ENCODE data around the gene NUCB2.

NUCB2 gene

DNA sequence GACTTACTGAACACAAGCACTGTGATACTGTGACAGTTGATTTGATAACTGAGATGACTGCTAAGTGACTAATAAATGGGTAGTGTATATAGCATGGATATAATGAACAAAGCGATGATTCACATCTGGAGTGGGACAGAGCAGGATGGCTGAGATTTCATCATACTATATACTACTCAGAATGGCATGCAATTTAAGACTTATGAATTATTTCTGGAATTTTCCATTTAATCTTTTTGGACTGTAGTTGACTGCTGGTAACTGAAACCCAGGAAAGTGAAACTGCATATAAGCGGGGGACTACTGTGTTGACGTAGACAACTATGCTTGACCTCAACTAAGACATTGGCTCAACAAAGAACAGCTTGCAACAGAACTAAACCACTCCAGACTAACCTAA lies 20.0 kb upstream of the NUCB2 start:
- H3K27ac Mint-ChIP-seq: peak overlapping the region in 1 of 3 experiments; percentile 53
- H3K9me3 Mint-ChIP-seq: no peaks in the 10 kb centered on the region
- H3K4me3 Mint-ChIP-seq: no peak overlapping the region
- H3K36me3 Mint-ChIP-seq (ENCODE audit: low read depth): no peaks in the 10 kb centered on the region
- no peaks in the 10 kb centered on the region for H3K4me1 Mint-ChIP-seq
- TF ChIP-seq, protein P1, sequence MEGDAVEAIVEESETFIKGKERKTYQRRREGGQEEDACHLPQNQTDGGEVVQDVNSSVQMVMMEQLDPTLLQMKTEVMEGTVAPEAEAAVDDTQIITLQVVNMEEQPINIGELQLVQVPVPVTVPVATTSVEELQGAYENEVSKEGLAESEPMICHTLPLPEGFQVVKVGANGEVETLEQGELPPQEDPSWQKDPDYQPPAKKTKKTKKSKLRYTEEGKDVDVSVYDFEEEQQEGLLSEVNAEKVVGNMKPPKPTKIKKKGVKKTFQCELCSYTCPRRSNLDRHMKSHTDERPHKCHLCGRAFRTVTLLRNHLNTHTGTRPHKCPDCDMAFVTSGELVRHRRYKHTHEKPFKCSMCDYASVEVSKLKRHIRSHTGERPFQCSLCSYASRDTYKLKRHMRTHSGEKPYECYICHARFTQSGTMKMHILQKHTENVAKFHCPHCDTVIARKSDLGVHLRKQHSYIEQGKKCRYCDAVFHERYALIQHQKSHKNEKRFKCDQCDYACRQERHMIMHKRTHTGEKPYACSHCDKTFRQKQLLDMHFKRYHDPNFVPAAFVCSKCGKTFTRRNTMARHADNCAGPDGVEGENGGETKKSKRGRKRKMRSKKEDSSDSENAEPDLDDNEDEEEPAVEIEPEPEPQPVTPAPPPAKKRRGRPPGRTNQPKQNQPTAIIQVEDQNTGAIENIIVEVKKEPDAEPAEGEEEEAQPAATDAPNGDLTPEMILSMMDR (IDR thresholded peaks at IDR 0.05; ENCODE audit: unreplicated experiment in 3 of 3): no peak
- no peaks in the 10 kb centered on the region for H3K27me3 Mint-ChIP-seq (ENCODE audit: low read depth)

DNA sequence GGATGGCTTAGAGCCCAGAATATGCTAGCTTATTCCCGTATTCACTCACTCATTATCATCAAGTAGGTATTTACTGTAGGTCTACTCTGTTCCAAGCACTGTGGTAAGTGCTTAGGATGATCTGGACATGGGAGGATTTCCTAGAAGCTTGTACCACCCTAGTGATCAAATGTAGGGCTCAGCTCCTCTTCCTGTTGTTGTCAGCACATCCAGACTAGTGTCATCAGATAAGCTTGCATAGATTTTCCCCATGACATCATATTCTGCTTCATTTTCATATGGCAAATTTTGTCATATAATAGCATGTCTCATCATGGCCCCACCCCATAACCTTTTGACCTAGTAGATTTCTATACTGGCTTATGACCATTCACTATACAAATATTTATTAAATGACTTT lies 19.3 kb upstream of the NUCB2 start:
- no peaks in the 10 kb centered on the region for H3K36me3 Mint-ChIP-seq (ENCODE audit: low read depth)
- H3K4me1 Mint-ChIP-seq: no peaks in the 10 kb centered on the region
- TF ChIP-seq, protein P1 (IDR thresholded peaks at IDR 0.05; ENCODE audit: unreplicated experiment in 3 of 3): no peak
- H3K4me3 Mint-ChIP-seq: no peak overlapping the region
- no peaks in the 10 kb centered on the region for H3K27me3 Mint-ChIP-seq (ENCODE audit: low read depth)
- H3K27ac Mint-ChIP-seq: no peak overlapping the region
- no peaks in the 10 kb centered on the region for H3K9me3 Mint-ChIP-seq

DNA sequence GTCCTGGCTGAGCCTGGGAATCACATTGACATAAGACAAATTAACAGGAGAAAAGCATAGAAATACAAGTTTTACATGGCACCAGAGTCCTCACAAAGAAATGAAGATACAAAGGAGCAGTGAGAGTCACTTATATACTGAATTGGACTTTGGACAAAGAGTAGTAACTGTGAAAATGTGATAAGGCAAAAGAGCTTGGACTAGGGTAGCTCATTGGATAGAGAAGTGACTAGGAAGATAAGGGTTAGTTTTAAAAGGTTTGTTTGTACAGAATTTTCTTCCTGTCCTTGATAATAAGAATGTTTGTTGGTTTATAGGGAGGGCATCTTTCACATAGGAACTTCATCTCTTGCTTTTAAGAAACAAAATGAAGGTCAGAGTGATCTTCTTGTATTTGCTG lies 17.9 kb upstream of the NUCB2 start:
- no peak overlapping the region for H3K4me3 Mint-ChIP-seq
- TF ChIP-seq, protein P1 (IDR thresholded peaks at IDR 0.05; ENCODE audit: unreplicated experiment in 3 of 3): no peak
- no peaks in the 10 kb centered on the region for H3K4me1 Mint-ChIP-seq
- H3K9me3 Mint-ChIP-seq: no peaks in the 10 kb centered on the region
- H3K27me3 Mint-ChIP-seq (ENCODE audit: low read depth): no peaks in the 10 kb centered on the region
- no peak overlapping the region for H3K27ac Mint-ChIP-seq
- H3K36me3 Mint-ChIP-seq (ENCODE audit: low read depth): no peaks in the 10 kb centered on the region

DNA sequence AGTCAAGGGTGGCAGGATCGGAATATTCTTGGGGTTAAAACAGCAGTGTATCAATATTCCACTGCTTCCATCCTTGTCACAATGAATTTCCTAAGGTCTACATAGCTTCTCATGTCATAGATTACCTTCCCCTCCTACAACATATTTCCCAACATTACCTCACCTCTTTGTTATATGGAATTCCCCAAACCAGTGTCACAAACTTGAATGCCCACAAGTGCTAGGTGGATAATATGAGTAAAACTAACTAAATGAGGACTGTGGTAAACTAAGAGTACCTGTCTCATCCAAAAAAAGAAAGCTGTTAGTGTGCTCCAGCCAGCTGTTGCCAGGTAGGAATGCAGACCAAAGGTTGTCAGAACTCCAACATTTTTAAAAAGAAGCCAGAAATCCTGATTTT lies 17.0 kb upstream of the NUCB2 start:
- no peaks in the 10 kb centered on the region for H3K27me3 Mint-ChIP-seq (ENCODE audit: low read depth)
- H3K36me3 Mint-ChIP-seq (ENCODE audit: low read depth): no peaks in the 10 kb centered on the region
- H3K9me3 Mint-ChIP-seq: no peaks in the 10 kb centered on the region
- H3K27ac Mint-ChIP-seq: no peak overlapping the region
- no peak overlapping the region for H3K4me3 Mint-ChIP-seq
- no peaks in the 10 kb centered on the region for H3K4me1 Mint-ChIP-seq
- TF ChIP-seq, protein P1 (IDR thresholded peaks at IDR 0.05; ENCODE audit: unreplicated experiment in 3 of 3): no peak

DNA sequence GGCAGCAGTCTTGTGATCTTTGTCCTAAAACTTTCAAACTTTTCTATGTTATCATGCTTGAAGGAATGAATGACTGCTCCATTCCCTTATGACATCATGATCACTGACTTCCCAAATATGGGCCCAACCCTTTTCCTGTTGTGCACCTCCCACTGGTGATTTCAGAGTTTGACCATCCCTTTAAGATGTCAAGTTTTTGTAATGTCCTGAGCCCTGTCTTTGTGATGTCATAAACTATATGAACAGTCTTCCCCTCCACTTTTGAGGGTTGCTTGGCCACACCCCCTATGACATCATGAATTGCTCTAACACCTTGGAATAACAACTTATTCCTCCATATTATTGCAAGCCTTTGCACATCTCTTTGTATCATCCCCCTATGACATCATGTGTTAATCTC lies 16.5 kb upstream of the NUCB2 start:
- no peaks in the 10 kb centered on the region for H3K4me1 Mint-ChIP-seq

DNA sequence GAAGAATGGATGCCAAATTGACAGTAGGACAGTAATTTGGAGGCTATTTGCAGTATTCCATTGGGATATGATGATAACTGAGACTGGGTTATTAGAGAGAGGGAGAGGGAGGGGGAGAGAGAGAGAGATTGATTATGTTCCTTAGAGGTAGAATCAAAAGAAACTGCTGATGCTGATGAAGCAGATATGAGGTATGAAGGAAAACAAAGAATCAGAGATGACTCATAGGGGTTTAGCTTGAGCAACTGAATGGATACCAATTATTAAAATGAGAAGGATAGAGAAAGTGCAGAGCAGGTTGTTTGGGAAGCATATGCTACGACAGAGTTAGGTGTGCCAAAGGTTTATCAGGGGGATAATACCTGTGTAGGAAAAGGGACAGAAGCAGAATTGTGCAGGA lies 12.8 kb upstream of the NUCB2 start:
- Mint-ChIP-seq H3K9me3 (no peaks in the 10 kb centered on the region), H3K27me3 (ENCODE audit: low read depth) (no peaks in the 10 kb centered on the region), H3K4me3 (no peak overlapping the region), H3K4me1 (no peaks in the 10 kb centered on the region), H3K27ac (no peak overlapping the region), H3K36me3 (ENCODE audit: low read depth) (no peaks in the 10 kb centered on the region)
- TF ChIP-seq, protein P1 (IDR thresholded peaks at IDR 0.05; ENCODE audit: unreplicated experiment in 3 of 3): no peak

More for the DNA sequence above, 16.5 kb upstream of the NUCB2 start:
- Mint-ChIP-seq H3K36me3 (ENCODE audit: low read depth) (no peaks in the 10 kb centered on the region), H3K9me3 (no peaks in the 10 kb centered on the region), H3K27me3 (ENCODE audit: low read depth) (no peaks in the 10 kb centered on the region), H3K4me3 (no peak overlapping the region), H3K27ac (no peak overlapping the region)
- TF ChIP-seq, protein P1 (IDR thresholded peaks at IDR 0.05; ENCODE audit: unreplicated experiment in 3 of 3): no peak

Data from nephron (organoid).